ENCODE data around the gene TRIM41.
"Not testable (repeated sequence)": the region's sequence is repeated elsewhere in the genome, so short reads cannot be mapped to it uniquely, and the experiment has no call there.

TRIM41 gene

DNA sequence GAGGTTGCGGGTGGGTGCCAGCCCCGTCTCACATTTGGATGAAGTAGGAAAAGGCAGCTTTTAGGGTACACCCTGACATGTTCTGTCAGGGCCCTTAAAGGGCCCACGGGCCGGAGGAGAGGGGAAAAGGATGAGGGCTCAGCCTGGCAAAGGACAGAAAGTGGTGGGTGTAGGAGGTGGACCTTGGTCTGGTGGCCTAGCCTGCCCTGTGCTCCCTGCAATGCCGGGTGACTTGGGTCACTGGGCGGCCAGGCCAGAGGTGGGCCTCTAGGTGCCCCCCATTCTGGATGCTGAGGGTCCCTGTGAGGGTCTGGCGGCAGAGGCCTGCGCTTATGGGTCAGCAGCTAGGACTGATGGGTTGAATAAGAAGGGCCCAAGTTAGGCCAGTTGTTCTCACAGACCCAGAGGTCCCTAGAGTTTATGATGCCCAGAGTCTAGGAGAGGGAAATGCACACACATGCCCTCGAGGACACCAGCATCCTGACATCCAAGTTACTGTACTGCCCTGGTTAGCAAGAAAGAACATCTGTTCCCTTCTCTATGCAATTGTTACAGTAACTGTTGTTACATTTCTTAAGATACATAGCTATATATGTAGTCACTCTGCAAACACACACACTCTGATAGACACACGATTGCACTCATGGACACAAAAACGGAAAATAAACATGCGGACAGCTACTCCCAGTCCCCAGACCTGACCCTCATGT lies 30.6 kb upstream of the TRIM41 start:
- in situ Hi-C loops (cut with MboI; ENCODE audit: low sequenced_read_pairs): no loop called here

- in situ Hi-C loops (cut with MboI; ENCODE audit: low sequenced_read_pairs): no loop called here
These were observed 29.4 kb upstream of the TRIM41 start for GRCh38 chr5:181193656-181194055.

- in situ Hi-C loops (cut with MboI; ENCODE audit: low sequenced_read_pairs): no loop called here
These were observed 28.4 kb upstream of the TRIM41 start for GRCh38 chr5:181194489-181195248.

DNA sequence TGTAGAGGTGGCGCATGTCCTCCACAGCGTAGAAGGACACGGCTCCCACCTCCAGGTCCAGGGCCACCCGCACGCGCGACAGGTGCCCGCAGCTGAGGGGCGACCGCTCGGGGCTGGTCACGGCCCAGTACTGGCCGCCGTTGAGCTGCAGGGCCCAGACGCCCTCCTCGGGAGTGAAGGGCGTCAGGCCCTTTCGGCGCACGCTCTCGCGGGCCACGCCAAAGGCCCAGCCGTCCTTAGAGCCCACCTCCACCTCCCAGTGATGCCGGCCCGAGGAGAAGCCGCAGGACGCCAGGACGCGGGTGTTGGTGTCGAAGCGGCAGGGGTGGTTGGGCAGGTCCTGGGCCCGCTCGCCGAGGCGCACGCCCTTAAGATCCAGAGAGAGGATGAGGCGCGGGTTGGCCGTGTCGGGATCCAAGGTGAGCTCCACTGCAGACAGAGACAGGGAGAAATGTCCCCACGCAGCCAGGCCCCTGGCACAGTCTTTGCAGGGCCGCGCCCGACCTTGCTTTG lies 27.8 kb upstream of the TRIM41 start:
- in situ Hi-C loops (cut with MboI; ENCODE audit: low sequenced_read_pairs): no loop called here

- in situ Hi-C loops (cut with MboI; ENCODE audit: low sequenced_read_pairs): no loop called here
These were observed 25.6 kb upstream of the TRIM41 start for GRCh38 chr5:181197326-181197951.

DNA sequence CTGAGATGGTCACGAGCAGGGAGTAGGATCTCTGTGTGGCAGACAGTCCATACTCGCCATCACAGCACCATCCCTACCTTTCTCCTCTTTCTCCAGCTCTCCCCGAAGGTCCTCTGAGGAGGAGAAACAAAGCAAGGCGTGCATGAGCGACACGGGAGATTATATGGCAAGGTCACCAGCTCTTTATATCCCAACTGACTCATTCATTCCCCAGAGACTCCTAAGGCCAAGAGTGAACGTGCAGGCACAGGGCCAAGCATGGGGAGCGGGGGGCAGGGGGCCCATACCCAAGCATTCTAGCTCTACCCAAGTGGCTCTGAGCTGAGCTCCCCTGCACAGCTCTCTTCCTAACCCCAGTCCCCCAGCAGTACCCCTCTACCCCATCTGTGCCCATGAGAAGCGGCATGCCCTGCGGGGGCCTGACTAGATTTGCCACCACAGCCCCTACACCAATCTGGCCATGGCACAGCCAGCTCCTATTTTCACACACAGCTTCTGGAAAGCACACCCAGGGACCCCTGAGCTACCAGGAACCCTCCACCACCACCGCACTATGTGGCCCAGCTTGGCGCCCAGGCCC lies 24.9 kb upstream of the TRIM41 start:
- in situ Hi-C loops (cut with MboI; ENCODE audit: low sequenced_read_pairs): no loop called here

GRCh38 chr5:181198905-181199519 lies 24.1 kb upstream of the TRIM41 start:
- in situ Hi-C loops (cut with MboI; ENCODE audit: low sequenced_read_pairs): no loop called here

GRCh38 chr5:181199881-181200638 lies 23.0 kb upstream of the TRIM41 start:
- in situ Hi-C loops (cut with MboI; ENCODE audit: low sequenced_read_pairs): no loop called here

GRCh38 chr5:181200816-181201215 lies 22.3 kb upstream of the TRIM41 start:
- in situ Hi-C loops (cut with MboI; ENCODE audit: low sequenced_read_pairs): no loop called here

GRCh38 chr5:181203093-181203711 lies 19.9 kb upstream of the TRIM41 start:
- in situ Hi-C loops (cut with MboI; ENCODE audit: low sequenced_read_pairs): no loop called here

- in situ Hi-C loops (cut with MboI; ENCODE audit: low sequenced_read_pairs): no loop called here
These were observed 19.3 kb upstream of the TRIM41 start for GRCh38 chr5:181203777-181204112.

GRCh38 chr5:181204113-181204825 lies 18.8 kb upstream of the TRIM41 start:
- in situ Hi-C loops (cut with MboI; ENCODE audit: low sequenced_read_pairs): no loop called here

DNA sequence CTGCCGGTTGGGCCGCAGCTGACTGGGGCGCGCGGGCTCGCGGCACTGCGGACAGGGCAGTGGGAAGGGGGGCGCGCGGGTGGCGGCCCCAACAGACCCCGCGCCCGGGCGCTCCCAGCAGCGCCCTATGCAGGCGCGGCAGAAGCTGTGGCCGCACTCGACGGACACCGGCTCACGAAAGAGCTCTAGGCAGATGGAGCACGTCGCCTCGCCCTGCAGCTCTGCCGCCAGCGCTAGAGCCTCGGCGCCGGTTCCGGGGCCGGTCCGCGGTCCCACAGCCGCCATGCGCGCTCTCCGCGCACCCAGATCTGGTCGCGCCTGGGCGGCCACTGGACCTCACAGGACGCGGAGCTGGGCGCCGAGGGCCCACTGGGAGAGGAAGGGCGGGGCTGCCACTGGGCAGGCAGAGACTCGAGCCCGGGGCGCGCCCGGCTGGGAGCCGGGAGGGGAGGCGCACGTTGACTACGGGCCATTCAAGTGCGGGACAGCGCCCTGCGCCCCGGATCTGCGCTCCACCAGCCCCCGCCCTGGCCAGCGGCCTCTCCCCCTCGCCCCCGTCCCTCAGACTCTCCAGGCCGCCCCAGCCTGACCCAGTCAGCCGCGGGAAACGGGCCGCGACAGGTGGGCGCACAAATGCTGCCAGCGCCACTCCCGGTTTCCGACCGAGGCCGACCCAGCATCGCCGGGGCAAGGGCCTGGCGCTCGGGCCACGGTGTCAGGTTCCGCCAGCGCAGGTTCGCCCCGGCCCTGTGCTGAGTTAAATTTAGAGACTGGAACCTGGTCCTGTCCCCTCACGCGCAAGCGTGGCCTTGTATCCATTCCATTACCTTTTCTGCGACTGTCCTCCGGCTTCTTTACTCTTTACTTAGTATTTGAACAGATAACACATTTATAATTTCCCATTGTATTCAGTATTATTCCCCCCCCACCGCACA lies 18.0 kb upstream of the TRIM41 start, which contains the start of gene TRIM7:
Gene TRIM7 (minus strand): TSS at position 371 of the 935 bp plus-strand sequence. CDS start 86 bp downstream, at position 285.
- in situ Hi-C loops (cut with MboI; ENCODE audit: low sequenced_read_pairs): no loop called here

GRCh38 chr5:181205761-181206649 lies 17.1 kb upstream of the TRIM41 start:
- in situ Hi-C loops (cut with MboI; ENCODE audit: low sequenced_read_pairs): no loop called here

- in situ Hi-C loops (cut with MboI; ENCODE audit: low sequenced_read_pairs): no loop called here
These were observed 15.7 kb upstream of the TRIM41 start for GRCh38 chr5:181207214-181207959.

DNA sequence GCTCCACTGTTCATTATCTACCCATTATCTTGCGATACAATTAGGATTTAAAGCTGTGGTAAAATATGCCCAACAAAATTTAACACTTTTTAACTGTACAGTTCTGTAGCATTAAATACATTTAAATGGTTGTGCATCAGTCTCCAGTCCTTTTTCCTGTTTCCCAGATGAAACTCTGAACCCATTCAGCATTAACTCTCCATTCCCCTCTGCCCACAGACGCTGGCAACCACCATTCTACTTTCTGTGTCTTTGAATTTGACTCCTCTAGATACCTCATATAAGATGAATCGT lies 15.2 kb upstream of the TRIM41 start:
- in situ Hi-C loops (cut with MboI; ENCODE audit: low sequenced_read_pairs): no loop called here

DNA sequence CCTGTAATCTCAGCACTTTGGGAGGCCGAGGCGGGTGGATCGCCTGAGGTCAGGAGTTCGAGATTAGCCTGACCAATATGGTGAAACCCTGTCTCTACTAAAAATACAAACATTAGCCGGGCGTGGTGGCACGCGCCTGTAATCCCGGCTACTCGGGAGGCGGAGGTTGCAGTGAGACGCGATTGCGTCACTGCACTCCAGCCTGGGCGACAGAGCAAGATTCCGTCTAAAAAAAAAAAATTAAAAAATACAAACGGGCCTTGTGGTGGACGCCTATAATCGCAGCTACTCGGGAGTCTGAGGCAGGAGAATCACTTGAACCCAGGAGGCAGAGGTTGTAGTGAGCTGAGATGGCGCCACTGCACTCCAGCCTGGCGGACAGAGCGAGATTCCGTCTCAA lies 14.1 kb upstream of the TRIM41 start:
- in situ Hi-C loops (cut with MboI; ENCODE audit: low sequenced_read_pairs): not testable (repeated sequence)
